ENCODE results near the gene COL4A1. TPM values are rescaled to one million over a fixed set of nuclear protein-coding genes. Genes with fewer than 3 reads are reported as not detected.

The COL4A1 gene
- 0.34 and 0.44 TPM in 2 replicates for total RNA-seq

DNA sequence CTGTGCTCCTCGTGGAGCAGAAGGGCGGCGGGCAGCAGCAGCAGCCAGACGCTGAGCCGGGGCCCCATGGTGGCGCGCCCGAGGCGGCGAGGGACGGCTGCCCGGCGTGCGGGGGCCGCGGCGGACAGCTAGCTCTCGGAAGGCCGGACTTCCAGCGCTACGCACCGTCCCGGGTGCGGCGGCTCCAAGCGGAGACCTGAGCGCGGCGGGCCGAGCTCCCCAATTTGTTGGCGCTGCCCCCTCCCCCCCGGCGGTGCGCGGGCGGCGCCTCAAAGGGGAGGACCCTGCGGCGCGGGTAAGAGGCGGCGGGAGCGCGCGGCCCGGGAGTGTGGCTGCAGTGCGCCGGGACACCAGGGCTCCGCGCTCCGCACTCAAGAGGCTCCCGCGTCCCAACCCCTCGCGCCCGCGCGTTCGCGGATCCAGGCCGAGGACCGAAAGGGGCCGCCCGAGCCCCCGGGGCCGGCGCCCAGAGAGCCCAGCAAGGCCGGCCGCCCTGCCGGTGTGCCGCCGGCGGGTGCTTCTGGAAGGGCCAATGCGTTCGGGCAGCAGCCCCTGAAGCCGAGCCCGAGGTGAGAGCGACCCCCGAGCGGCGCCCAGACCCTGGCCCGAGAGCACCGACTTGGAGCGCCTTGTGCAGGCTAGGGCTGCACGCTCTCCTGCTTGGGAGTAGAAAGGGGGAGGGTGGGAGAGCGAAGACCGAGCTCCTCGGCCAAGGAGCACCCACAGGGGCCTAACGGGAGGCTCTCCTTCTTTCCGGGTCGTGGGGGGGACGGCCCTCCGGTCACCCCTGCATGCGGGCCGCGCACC is at the start of gene COL4A1, which contains the start of gene COL4A2:
Gene COL4A1 (minus strand): TSS at position 198 of the 807 bp plus-strand sequence. CDS start 130 bp downstream, at position 68.
Gene COL4A2 (plus strand): TSS at position 325 of the 807 bp plus-strand sequence. CDS start 620 bp downstream, outside the sequence.
- intact Hi-C loops (cut with micrococcal nuclease): no loop called here

DNA sequence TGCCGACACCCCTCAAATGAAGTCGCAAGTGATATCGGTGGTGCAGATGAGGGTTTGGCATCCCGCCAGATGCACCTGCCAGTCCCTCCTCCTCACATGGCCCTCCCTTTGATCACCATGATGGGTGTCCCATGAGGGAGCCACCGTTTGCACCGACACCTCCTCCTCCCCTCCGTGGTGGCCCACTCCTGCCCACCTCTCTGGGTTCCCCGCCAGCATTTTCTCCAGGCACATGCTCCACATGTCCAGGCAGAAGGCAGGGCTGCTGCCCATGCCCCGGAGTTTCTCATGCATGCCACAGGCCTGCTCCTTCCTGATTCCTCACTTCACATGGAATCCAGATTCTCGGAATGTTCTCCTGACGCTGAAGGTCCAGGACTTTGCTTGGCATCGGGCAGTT is 49.4 kb upstream of the COL4A1 start:
- intact Hi-C loops (cut with micrococcal nuclease): no loop called here

DNA sequence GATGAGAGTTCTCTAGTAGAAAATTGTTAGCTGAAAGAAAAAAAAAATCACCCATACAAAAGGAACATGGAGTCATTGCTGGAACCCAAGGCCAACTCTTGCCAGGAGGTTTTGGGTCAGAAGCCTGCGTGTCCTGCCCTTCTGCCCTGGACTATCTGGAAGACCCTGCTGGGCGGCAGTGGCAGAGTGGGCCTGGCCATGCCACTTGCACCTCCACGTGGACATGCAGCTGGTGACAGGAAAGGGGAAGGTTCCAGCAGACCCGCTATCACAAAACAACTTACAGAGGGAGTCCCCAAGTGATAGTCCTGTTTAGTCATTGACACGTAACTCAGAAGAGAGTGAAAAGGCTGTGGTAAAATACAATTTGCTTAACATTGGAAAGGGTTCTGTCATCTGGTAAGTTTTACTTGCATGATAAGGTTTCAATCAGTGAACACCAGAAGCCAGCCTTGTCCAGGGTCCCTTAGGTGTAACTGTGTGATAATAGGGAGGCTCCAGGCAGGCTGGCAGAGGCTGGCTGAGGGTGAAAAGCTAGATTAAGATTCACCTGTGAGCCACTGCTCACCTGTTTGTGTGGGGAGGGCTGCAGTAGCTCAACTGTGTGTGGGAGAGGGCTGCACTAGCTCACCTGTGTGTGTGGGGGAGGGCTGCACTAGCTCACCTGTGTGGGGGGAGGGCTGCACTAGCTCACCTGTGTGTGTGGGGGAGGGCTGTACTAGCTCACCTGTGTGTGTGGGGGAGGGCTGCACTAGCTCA is 47.9 kb upstream of the COL4A1 start:
- intact Hi-C loops (cut with micrococcal nuclease): no loop called here

DNA sequence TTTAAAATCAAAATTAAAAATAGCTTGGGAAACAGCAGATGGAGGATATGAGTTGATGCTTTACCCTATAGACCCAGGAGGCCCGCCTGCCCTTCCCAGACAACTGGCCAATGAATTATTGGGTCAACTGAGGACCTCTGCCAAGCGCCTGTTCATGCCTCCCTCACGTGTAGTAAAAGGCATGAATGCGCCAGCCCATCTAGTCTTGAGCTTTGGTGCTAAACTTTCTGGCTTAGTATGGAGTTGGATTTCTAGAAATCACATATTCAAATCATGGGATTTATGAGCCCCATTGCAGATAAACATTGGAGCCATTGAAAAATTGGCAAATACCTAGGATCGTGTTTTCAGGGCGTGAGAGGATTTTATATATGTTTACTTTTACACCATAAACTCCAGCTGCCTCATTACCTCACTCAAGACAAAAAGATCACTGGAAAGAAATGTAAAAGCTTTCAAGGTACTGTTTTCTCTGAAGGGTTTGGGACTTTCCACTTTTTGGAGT is 47.2 kb upstream of the COL4A1 start:
- intact Hi-C loops (cut with micrococcal nuclease): no loop called here

DNA sequence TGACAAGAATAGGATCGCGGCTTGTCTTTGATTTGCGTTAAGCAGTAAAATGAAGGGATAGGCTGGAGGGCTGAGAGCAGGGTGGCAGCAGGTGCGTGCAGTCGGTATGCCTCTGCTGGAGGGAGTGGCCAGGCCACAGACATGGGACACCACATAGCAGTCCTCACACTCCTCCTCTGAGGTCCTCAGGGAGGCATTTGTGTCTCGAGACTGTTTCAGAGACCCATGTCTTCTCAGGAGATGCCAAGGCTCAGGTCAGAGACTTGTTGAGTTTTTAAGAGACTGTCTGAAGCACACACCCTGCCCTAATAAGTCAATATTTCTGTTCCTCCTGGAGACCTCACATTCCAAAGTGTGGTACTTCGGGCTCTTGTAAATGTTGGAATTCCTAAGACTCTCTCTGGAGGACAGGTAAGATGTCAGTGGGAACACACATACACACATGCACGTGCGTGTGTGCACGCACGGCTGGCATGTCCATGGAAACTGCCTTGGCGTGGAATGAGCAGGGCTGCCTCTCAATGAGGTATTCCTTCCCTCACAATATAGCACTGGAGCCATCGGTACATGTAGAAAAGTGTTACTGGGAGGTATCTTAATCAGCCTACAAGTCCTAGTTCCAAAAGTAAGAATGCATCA is 46.5 kb upstream of the COL4A1 start:
- intact Hi-C loops (cut with micrococcal nuclease): no loop called here

DNA sequence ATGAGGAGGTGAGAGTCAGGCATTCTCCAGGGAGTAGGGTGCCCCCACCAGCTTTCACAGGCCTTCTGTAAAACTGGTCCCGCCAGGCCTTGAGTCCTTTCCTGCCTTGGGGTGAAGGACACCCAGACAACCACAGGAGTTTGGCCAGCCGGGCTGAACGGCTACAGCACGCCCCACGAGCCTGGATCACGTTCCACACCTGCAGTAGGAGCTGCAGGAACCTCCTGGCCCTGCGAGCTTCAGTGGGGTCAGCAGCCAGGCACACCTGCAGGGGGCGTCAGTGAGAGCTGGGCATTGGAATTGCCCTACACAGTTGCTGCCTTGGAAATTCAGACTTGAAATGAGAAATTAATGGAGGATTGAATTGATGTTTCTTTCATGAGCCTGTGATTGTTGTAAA is 45.8 kb upstream of the COL4A1 start:
- intact Hi-C loops (cut with micrococcal nuclease): no loop called here

DNA sequence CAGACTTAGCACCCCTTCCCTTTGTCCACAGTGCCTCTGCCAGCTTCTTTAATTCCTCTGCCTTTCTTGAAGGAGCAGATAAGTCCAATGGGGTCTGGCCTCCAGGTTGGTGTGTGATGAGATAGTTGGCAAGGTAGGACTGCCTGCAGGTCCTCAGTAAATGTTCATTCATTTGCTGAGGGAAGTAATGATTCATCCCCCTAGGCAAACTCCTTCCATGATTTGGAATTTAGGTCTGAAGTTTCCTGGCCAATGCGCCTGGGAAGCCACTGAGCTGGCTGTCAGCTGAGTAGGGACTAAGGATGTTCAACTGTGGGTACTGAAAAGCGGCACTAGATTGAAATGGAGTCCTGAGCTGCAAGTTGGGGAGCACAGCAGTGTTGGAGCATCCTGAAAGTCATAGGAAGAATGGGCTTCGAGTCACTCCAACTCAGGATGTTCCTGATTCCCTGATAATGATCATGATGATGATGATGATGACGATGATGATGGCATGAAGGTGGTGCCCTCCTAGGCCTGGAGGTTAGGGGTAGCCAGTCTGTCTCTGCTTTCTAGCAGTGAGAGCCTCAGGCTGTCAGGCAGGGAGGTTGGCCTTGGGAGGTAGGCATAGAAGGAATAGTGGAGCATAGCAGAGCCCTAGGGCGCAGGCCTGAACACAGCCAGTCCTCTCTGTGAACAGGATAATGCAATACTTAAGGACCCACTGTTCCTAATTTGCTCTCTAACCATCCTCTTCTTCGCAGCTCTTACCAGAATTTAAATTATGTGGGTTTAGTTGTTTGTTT is 44.9 kb upstream of the COL4A1 start:
- intact Hi-C loops (cut with micrococcal nuclease): no loop called here

DNA sequence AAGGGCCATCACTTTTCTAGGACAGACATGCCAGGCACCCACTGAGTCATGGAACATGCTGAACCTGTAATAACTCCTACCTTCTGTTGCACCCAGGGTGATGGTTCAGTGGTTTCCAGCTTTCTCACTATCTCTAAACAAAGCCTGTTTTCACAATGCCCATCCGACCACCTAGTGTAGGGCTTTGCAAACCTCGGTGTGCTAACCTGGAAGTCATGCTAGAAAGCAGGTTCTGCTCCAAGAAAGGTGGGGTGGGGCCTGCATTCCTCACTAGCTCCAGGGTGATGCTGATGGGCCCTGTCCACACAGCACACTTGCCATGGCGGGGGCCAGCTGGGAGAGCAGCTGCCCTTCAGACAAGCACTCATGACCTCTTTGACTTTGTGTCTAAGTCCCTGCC is 43.6 kb upstream of the COL4A1 start:
- intact Hi-C loops (cut with micrococcal nuclease): no loop called here

DNA sequence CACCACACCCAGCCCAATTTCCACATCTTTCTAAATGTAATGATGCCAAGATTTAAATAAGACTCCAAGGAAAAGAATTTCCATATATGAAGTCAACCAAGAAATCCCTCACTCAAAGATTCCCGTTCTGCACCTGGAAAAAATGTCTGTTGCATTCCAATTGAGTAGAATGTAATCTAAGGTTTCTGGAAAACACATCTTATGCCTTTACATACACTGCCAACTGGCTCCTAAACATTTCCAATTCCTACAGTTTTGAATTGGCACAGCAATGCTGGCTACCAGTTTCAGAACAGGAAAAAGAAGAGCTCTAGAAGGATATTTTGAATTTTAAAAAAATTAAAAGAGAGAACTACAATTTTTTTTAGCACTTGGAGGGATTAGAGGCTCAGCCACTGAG is 43.1 kb upstream of the COL4A1 start:
- intact Hi-C loops (cut with micrococcal nuclease): no loop called here

DNA sequence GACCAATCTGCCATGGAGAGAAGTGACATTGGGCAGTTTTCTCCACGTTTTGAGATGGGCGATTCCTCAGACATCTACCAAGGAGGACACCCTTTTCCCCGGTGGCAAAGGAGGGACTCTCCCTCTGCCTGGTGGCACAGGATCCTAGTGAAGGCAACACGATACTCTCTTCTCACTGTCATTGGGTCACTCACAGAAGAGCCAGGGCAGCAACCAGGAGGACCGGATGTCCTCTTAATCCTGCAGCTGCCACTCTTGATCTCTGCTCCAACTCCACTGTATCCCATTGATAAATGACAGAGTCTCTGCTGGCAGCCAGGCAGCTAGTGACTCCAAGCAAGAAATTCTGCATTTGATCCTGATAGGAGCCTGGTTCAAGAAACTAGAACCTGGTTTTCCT is 42.3 kb upstream of the COL4A1 start:
- intact Hi-C loops (cut with micrococcal nuclease): no loop called here

DNA sequence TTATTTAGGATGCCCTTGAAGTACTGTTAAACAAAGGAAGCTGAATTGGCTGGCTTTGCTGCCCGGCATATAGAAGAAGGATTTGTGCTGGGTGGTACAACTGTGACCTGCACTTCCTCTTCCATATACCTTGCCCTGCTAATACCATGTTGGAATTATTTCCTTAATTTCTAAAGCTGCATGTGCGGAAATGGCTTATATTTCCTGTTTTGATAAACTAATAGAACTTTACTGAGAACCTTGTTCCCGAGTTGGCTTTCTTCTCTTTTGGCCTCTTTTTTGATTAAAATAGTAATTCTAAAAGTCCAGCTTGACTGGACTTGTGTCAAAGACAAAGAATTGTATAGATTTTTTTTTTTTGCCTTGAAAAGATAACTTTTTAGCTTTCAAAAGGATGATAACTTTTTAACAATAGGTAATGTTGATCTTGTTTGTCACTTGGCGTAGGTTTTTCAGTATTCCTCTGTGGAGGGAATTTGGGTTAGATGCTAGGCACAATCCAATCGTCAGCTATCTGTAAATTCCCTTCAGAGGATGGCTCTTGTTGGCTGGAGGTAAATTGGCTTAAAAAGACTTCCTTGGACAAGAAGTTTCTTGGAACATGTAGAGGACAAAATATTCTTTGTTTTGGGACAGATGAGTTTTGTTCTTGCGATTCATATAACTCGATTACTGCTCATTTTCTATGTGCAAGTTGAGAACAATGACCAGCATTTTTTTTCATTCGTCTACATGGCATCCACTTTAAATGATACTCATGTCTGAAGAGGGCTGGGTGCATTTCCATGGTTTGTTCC is 41.5 kb upstream of the COL4A1 start:
- intact Hi-C loops (cut with micrococcal nuclease): no loop called here

DNA sequence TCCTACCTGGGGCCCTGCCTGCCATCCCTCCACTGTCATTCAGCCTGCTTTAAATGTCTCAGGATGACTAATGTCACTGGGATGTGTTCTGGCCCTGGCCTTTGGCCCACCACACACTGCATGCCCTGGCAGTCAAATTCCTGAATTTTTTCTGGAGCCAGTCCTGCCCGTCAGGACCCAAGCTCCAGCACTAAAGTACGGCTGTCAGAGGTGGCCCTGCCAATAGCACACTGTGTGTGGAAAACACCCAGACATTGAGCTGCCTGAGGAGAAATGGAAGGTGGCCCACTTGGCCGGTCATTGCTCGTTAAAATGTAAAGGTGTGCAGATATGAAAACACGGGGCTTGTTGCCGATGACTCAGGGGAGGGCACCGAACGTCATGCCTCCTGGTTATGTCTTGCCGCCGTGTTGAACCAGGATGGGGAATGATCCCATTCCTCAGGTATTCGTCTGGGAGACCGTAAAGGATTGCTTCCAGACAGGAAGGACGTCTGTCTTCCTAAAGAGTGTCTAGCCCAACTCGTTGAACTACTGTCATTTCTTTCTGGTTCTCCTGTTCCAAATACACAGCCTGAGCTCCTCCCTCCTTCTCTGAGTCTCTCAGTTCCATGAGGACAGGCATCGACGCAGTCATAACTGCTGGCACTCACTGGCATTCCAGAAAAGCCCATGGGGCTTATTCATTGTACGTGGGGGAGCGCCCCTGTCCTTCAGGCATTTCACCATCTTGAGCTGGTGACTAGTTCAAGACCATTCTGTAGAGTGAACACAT is 40.8 kb upstream of the COL4A1 start:
- intact Hi-C loops (cut with micrococcal nuclease): no loop called here

DNA sequence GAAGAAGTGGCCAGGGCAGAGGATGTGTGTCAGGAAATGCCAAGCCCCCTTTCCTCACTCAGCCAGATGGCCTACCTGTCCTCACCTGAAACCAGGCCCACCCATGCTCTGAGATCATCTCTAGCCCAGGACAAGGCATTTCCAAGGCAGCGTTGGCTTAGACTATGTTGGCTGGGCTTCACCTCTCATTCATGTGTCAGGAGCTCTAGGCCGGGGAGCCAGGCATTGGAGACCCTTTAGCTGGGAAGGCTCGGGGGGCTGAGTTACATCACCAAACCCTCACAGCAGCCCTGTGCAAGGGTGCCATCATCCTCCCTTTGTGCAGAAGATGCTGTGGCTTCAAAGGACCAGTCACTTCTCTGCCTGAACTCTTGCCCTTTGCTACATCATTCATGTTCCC is 40.1 kb upstream of the COL4A1 start:
- intact Hi-C loops (cut with micrococcal nuclease): no loop called here

DNA sequence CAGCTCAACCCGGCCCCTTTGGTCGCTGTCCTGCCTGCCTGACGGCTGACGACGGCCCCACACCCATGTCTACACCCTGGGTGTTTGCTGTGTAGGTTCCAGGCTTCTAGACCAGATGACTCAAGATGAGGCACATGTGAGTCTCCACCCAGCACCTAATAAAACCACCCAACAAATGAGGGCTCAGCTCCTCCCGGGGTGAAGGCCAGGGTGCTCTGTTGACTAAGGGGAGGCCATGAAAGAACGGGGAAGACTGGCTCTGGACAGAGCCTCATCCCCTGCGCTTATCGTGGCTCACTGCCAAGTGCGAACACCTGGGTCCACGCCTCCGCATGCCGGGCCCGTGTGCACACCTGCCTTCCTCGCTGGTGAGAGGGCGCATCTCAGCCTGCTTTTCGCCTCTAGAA is 39.7 kb upstream of the COL4A1 start:
- intact Hi-C loops (cut with micrococcal nuclease): no loop called here

DNA sequence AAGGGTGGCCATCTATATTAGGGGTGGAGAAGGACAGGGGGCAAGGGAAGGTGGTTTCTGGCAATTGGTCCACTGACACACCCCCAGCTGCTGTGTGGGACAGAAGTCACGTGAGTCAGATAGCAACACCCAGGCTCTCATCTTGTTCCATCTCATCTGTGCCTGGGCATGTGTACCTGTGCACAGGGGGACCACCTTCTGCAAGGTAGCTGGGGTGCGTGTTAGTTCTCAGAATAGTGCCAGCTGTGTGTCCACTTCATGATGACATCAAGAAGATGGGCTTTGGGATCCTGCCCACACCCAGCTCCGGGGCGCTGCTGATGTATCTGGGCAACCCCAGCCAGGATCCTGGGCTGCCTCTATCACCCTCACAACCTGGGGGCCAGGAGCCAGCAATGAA is 38.7 kb upstream of the COL4A1 start:
- intact Hi-C loops (cut with micrococcal nuclease): no loop called here

DNA sequence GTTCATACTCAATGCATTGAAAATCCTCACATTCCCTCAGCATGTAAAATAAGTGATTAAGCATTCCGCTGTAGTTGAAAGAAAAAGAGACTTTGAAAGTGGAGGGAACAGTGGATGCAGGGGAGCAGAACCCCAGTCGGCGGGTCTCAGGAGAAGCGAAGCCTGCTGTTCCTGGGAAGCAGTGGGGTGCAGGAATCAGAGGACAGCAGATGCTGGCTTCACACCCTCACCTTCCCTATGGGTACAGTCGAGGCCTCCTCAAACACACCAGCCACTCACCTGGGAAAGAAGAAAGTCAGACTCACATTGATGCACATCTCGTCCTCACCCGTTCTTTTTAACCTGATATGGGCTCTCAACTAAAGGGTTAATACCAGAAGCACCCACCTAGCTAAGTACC is 38.3 kb upstream of the COL4A1 start:
- intact Hi-C loops (cut with micrococcal nuclease): no loop called here

DNA sequence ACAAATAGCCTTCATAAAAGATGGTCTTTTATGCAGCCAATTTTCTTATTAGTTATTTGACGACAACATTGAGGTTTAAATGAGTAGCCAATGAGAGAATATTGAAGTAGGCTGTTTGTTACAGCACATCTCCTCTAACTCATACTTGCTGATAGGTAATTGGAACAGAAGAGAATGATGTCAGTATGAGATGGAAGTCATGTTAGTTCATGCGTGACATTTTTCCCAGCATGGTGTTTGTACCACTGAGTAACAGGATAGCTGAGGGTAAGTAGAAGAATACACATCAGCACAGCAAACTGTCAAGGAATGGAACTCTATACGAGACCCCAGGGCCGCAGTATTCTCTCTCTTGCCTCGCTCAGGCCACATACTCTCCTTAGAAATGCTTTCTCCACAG is 37.4 kb upstream of the COL4A1 start:
- intact Hi-C loops (cut with micrococcal nuclease): no loop called here

DNA sequence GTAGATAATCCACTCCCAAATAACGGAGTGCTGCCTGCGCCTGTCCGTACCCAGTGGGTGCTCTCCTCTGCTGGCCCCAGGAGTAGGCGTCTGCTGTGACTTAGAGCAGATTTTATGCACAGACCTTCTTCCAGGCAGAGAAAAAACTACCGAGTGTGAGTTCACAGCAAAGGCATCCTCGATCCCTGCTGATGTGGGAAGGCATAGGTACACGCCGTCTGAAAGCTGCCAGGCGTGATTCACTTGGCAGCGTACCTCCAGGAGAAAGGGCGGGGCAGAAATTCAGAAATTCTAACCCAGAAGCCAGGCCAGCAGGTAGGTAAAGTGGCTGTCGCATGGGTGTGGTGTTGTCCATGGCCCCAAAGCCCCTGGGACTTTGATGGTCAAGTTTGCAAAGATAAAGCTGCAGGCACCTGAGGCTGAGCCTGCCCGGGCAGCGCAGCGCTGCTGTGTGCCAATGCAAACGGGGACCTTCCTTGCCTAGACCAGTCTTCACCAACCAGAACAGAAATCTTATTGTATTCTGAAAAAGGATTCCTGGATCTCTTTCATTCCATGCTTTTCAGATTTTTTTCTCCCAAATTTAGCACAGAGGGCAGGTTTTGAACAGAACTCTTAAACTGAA is 36.4 kb upstream of the COL4A1 start:
- intact Hi-C loops (cut with micrococcal nuclease): no loop called here

DNA sequence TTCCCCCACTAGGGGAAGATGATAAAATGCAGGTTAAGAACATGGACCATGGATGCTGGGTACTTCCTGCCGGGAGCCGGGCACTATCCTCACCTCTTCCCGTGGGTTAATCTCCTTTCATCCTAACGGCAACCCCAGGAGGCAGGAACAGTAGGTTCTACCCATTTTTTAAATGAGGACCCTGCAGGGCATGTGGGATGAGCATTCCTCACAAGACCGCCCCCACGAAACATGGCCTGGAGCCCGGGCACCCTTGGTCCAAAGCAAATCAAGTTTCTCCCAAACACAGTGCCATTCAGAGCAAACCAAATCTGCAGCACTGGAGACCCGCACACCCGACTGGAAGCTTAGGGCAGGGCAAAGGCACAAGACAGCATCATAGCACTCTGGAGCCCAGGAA is 35.5 kb upstream of the COL4A1 start:
- intact Hi-C loops (cut with micrococcal nuclease): no loop called here
